Stimulated activated CD4-positive, alpha-beta T cell treated with anti-CD3 and anti-CD28 coated beads, TNF-alpha, amount 100 ng/mL, for 4 hours (primary cell): Measurements from ENCODE around the gene RGS12.
"Not testable (repeated sequence)": the region's sequence is repeated elsewhere in the genome, so short reads cannot be mapped to it uniquely, and the experiment has no call there.

Experiments used
- DNase-seq, 3 experiments: peaks; one replicate each; pipeline ENCODE4 v3.0.0-alpha.2; 2020; ENCODE audit warnings: low read depth in 3 of 3

Gene RGS12

GRCh38 chr4:3297066-3297859 lies 4.4 kb downstream of the RGS12 start:
- no peak for DNase-seq

- DNase-seq, result no peak
Observed at GRCh38 chr4:3299122-3299975, 6.5 kb downstream of the RGS12 start.

DNA sequence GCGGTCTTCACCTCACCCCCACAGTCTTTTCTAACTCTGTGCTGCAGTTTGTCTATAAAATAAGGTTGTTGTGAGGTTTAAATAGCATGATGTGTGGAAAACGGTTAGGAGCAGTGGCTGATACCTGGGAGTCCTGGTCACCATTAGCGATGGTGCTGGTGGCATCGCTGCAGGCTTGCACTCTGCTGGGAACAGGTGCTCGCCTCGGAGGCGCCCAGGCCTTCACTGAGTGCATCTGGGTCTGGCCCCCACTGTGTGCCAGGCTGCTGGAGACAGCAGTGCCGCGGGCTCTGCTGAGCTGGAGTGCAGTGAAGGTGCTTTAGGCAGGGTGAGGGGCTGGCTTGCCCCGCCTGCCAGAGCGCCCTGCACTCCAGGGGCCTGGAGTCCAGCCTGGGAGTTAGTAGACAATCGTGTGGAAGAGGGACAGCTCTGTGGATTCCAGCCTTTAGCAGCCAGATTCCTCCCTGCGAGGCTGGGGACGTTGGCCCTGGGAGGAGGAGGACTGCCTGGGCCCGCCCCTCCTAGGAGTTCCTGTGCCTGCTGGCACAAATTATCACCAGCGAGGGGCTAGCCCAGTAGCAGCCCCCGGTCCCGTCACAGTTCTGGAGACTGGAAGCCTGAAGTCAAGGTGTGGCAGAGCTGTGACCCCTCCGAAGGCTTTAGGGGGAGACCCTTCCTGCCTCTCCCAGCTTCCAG lies 7.3 kb downstream of the RGS12 start:
- no peak for DNase-seq

DNA sequence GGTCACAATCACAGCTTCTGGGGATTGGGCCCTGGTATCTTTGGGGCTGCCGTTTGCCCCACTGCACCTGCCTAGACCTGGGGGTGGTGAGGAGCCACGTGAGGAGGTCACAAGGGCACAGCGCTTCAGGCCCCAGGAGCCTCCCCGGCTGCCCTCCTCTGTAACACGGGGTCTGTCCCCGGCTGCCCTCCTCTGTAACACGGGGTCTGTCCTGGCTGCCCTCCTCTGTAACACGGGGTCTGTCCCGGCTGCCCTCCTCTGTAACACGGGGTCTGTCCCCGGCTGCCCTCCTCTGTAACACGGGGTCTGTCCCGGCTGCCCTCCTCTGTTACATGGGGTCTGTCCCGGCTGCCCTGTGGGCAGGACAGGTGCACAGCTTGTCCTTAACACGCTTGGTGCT lies 8.1 kb downstream of the RGS12 start:
- DNase-seq, result not testable (repeated sequence)

DNA sequence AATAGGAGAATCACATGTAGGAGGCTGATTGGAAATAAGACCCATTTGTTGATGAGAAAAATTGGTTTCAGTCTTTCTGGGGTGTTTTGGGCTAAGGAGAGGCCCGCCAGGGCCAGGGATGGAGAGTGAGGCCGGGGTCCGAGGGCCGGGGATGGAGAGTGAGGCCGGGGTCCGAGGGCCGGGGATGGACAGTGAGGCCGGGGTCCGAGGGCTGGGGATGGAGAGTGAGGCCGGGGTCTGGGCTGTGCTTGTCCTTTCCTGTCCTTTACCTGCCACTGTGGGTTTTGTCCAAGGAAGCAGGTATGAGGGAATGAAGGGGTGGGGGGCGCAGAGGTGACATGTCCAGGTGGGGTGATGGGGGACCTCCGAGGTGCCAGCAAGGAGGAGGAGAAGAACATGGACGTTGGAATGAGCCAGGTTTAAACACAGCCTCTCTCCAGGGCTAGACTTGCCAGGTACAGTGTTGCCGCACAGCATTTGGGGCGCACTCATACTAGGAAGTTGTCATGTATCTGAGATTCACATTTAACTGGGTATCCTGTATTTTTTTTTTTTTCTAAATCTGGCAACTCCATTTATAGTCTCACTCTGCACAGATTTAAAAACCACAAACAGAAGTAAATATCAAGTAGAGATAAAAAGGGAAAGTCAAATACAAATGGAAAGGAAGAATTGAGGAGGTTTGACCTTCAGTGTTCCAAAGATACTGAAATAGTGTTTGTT lies 8.8 kb downstream of the RGS12 start:
- no peak for DNase-seq

GRCh38 chr4:3302173-3302785 lies 9.5 kb downstream of the RGS12 start:
- DNase-seq, result peak; percentile 22 to 50 (median 29)

GRCh38 chr4:3302786-3303564 lies 10.2 kb downstream of the RGS12 start:
- no peak for DNase-seq

GRCh38 chr4:3303565-3303824 lies 10.7 kb downstream of the RGS12 start:
- no peak for DNase-seq

GRCh38 chr4:3303923-3304710 lies 11.3 kb downstream of the RGS12 start:
- DNase-seq, result no peak

DNA sequence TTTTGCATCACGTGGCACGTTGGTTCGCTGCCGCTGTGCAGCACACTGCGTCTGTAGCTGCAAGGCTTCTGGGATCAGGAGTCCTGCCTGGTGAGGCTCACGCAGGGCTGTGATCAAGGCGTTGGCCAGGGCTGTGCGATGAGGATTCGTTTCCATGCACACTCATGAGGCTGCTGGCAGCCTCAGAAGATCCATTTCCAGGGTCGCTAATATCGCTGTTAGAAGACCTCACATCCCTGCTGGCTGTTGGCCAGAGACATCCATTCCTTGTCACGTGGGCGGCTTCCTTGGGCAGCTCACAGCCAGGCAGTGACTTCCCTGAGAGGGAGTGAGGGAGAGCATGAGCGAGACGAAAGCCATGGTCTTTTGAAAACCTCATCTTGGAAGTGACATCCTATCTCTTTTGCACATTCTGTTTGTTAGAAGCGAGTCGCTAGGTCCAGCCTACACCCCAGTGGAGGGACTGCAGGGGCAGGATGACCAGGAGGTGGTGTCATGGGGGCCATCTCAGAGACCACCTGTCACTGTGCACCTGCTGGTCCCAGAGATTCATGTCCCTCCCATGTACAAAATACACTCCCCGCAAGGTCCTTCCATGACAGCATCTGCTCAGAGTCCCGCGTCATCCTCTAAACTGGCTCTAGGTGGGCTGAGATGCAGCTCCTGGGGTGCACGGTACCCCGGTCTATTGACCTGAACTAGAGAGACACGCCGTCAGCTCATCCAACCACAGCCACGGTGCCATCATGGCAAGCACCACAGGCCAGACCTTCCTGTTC lies 12.2 kb downstream of the RGS12 start:
- no peak for DNase-seq

DNA sequence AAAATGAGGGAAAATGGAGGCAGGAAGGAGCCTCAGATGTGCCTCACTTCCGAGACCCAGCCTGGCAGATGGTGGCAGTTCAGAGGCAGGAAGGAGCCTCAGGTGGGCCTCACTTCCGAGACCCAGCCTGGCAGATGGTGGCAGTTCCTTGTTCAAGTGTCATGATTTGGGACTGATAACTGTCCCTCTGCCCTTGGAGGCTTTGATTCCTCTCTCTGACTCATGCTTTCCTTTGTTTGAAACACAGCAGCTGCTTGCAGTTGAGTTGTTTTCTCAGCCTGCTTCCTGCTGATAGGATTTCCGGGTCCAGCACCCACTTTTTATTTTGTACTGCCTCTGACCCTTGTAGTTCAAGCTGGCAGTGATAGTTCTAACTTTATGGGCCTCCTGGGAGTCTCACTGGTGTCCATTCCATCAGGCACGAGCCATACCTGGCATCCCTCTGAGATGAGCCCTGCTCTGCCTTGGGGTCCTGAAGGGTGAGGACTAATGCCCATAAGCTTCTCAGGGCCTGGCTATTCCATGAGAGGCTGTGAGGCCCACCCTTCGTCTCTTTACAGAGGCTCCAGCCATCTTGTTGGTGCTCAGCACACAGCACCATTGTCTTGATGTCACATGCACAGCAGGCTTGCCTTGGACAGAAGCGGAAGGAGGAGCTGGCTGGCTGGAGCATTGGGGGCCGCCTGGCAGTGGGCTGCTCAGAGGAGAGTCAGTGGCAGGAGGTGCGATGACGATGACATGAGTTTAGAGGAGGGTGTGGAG lies 13.0 kb downstream of the RGS12 start:
- DNase-seq, result no peak

GRCh38 chr4:3306450-3306849 lies 13.6 kb downstream of the RGS12 start:
- no peak for DNase-seq

DNA sequence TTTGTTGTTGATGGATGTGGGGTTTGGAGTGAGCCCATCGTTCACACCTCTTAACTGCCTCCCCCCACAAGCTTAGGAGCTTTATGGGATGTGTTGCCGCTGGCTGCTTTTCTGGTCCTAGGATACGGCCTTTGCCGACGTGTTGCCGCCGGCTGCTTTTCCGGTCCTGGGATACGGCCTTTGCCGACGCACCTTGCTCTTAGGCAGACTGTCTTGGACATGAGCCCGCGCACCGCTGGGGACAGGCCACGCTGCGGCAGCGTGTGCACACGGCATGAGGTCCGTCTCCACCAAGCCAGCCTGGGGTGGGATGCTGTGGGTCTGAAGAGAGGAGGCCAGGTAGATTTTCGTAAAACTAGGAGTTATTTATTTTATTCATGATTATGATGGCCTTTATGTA lies 14.2 kb downstream of the RGS12 start:
- no peak for DNase-seq

DNA sequence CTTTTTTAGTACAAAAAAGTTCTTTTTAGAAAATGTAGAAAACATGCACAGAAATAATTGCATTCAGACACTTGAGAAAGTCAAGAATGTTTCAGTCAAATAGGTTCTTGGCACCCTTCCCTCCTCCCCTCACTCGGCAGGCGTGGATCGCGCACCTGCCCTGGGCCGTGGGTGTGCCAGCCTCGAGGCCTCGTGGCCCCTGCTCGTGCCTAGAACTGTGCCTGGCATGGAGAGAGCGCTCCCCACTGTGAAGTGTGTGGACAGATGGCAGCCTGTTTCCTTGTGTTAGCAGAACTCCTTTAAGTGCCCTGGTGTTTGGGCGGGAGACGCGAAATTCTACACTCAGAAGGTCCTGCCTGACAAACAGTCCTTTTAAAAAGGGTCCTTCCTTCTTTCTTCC lies 14.7 kb downstream of the RGS12 start:
- no peak for DNase-seq

DNA sequence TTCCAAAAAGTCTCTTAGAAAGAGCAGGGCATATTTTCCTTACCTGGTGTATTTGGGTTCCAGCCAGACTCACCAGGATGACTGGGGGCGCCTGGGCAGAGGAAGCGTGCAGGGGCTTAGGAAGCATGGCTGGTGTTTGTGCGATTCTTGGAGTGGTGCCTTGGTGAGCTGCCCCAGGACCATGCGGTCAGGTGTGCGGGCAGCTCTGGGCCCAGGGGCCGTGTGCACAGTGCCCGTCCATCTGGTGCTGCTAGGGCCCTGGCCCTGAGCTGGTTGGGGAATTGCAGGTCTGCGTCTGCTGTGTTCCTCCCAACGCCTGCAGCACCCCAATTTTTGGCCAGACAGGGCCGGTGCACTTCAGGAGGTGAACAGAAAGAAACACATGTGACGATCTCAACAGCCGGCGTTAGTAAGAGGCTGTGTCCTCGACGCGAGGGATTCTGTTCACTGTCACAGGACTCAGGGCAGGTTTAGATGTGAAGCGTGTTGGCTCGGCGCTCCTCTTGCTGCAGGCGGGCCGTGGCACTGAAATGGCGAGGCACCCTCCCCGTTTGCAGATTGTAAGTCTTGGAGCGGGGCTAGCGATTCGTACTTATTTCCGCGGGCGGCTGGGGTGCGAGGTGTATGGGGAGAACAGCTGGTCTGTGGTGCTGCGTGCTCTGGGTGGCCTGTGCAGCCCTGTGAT lies 15.2 kb downstream of the RGS12 start:
- DNase-seq, result no peak

DNA sequence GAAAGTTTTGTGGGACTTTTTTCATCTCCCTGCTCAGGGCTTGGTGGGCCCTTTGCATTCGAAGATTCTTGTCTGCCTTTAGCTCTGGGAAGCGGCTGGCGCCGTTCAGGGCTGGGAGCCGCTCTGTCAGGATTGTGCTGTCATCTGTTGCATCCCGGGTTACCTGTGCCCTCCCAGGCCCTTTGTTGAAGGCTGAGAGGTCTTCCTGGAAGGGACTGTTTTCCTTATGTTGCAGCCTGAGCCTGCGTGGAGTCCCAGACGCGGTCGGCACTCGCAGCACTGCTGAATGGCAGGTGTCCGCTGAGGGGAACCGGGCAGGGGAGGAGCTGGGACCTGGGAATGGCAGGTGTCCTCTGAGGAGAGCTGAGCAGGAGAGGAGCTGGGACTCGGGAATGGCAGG lies 15.9 kb downstream of the RGS12 start:
- DNase-seq, result no peak

DNA sequence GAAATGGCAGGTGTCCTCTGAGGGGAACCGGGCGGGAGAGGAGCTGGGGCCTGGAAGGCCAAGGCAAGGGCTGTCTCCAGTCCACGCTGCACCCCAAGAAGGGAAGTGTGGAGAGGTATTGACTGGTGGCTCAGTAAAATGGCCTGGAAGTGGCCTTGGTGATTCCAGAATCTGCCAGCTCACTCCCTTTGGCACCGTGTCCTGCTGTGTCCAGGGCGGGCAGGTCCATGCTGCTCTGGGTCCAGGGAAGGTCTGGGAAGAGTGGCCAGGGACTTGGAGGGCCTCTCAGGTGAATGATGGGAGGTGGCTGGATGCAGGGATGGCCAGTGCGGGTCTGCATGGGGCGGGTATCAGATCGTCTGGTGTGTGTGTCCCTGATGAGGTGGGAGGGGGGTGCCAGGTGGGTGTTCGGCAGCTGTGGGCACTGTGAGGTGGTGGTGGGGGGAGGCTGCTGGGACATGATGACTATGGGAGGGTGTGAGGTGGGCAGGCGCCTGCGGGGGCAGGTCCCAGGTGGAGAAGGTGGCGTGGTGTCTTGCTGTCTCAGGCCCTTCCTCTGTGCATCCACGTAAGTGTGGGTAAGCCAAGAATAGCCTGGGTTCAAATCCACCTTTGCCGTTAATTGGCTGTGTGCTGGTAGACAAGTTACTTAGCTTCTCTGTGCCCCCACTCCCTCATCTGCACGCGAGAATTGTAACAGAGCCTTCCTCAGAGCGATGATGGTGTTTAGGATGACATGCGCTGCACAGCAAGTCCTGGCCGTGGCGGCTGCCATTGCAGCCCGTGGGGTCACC lies 17.7 kb downstream of the RGS12 start:
- DNase-seq, result no peak
